Posterior vena cava (tissue), 2 donors: ENCODE results near the gene RIPK3. TPM values are rescaled to one million over a fixed set of nuclear protein-coding genes. Genes with fewer than 3 reads are reported as not detected.

Experiments
- DNase-seq: peaks from one replicate; pipeline ENCODE4 v3.0.0-alpha.2; 2020; ENCODE audit warnings: low spot score
- intact Hi-C, 2 donors: fragments of 100-400 bp; cut with DNase I; formaldehyde crosslinking; loops; one replicate each; pipeline versions ENCODE4 v1.14.1 to v1.14.2; 2022 to 2023
- total RNA-seq, 2 donors: library from RNA; stranded (reverse); fragmentation: NEBNext Ultra II Directional; extraction: Animal tissue kit (Norgen Biotek cat#: 25700); gene quantifications; one replicate each; pipeline ENCODE4 v1.2.1, GENCODE V29; 2021
- donor health status: DM: yes; HTN: yes; CAD: no.
- donor health status: DM: yes; HTN: yes; CAD: no.

The RIPK3 gene
- total RNA-seq, 2 donors from 2014 or later = 8.5 to 9.2 TPM

- intact Hi-C loops = no loop called here
These were observed 14.0 kb upstream of the RIPK3 start for GRCh38 chr14:24353559-24354481.

DNA sequence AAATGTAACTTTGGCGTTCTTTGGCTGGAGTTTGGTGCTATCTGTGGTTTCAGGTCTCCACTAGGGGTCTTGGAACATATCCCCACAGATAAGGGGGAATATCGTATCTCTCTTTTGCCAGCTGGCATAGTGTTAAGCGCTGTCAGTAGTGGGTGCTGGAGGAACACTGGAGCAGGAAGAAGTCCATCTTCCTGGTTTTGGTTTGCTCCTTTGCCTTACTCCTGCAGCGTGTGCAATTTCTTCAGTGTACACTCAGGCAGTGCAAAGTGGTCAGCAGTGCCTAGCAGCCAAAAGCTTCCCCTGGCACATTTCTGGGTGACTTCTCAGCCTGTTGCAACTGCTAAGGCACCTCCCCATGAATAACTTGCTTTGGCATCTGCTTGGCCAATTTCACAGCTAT lies 11.7 kb upstream of the RIPK3 start:
- peak; percentile 56 for DNase-seq
- intact Hi-C loops = no loop called here

More at GRCh38 chr14:24353559-24354481, 14.0 kb upstream of the RIPK3 start:
- peak; percentile 8 for DNase-seq

GRCh38 chr14:24349742-24350141 lies 10.0 kb upstream of the RIPK3 start:
- intact Hi-C loops = no loop called here

GRCh38 chr14:24348186-24348585 lies 8.4 kb upstream of the RIPK3 start:
- peak; percentile 46 for DNase-seq
- intact Hi-C loops = no loop called here

More at GRCh38 chr14:24349742-24350141, 10.0 kb upstream of the RIPK3 start:
- DNase-seq = peak; percentile 11

DNA sequence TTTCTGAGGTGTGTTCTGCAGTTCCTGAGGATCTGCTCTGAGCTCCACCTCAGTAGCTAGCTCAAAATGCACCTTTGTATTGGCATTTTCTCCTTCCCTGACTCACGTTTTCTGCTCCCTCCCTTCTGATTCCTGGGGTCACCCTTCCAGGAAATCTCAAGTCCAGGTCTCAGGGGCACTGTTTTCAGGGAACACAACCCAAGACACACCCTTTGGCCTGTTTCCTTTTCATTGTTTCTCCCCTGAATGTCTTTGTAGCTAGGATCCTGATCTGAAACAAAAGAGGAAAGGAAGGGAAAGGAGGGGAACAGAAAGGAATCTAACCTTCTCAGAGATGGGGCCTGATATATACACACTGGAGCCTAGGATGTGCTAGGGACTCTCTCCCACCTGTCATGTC lies 7.3 kb upstream of the RIPK3 start:
- DNase-seq = peak; percentile 2
- intact Hi-C loops = no loop called here

- DNase-seq = peak; percentile 17
- intact Hi-C loops = no loop called here
These were observed 4.2 kb upstream of the RIPK3 start for GRCh38 chr14:24343795-24344660.

GRCh38 chr14:24342889-24343288 lies 3.1 kb upstream of the RIPK3 start:
- DNase-seq = no peak
- intact Hi-C loops = no loop called here

GRCh38 chr14:24340606-24341005 lies 815 bp upstream of the RIPK3 start:
- DNase-seq = peak; percentile 28
- intact Hi-C loops = no loop called here

DNA sequence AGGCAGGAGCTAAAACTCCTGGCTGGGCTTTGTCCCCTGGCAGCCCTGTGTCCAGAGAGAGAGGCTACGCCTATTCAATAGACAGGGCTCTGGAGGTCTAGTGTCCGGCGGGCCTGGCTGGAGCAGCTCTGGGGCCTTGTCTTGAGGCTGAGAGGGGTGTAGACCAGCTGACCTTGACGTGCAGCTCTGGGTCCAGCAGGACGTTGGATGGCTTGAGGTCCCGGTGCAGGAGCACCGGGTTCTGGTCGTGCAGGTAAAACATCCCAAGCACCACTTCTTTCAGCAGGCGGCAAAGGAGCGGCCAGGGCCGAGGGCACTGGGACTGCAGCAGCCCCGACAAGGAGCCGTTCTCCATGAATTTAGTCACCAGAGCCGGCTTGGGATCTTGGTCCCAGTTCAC lies 948 bp downstream of the RIPK3 start:
- intact Hi-C loops = no loop called here
- DNase-seq = peak; percentile 62

GRCh38 chr14:24337824-24338175 lies 2.0 kb downstream of the RIPK3 start:
- intact Hi-C loops = no loop called here
- DNase-seq = peak; percentile 70

GRCh38 chr14:24337144-24337823 lies 2.5 kb downstream of the RIPK3 start:
- intact Hi-C loops = no loop called here

GRCh38 chr14:24335461-24336171 lies 4.2 kb downstream of the RIPK3 start:
- DNase-seq = peak; percentile 69
- intact Hi-C loops = no loop called here

More at GRCh38 chr14:24337144-24337823, 2.5 kb downstream of the RIPK3 start:
- peak; percentile 18 for DNase-seq

DNA sequence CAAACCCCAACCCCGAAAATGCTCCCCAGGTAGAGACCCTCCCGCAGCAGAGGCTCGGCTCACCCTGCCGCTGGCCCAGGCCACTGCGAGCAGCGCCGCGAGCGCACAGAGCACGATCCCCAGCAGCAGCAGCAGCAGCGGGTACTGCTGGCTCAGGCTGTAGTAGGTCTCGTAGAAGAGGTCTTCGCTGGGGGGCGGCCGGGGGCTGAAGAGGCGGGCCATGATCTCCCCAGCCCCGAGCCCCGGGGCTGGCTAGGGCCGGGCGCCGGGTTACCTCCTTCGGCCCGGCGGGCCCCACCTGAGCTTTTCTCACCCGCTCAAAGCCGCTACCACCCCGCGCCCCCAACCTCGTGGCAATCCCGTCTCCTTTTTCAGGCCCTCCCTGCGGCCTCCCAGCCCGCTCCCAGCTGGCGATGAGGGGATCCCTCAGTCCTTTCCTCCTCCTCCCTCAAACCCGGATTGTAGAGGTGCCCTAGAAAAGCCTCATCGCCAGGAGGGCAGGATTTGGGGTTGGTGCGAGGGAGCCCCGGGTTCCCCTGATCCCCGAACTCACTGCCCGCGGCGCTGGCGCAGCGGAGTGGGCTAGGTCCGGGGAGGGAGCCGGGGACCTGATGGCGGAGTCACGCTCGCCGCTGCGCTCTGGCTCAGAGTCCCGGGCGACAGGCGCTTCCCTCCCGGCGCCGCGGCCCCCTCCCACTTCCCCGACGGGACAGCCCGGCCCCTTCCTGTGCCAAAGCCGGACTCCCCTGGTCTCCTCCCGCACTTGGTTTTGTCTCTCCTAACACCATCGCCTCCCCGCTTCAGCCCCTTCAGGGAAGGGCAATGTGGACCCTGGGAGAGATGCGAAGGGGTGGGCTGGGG lies 5.1 kb downstream of the RIPK3 start, which contains the start of gene ADCY4:
Gene ADCY4, minus strand, starts transcription at position 641 of the 861 bp plus-strand sequence. Its CDS starts 419 bp downstream, at position 222.
- intact Hi-C loops = loop anchor here (1.0 to 5.0 kb wide), 2 partner anchors 97 to 103 kb away; no protein-coding TSS in a partner anchor
- peak; percentile 89 for DNase-seq

DNA sequence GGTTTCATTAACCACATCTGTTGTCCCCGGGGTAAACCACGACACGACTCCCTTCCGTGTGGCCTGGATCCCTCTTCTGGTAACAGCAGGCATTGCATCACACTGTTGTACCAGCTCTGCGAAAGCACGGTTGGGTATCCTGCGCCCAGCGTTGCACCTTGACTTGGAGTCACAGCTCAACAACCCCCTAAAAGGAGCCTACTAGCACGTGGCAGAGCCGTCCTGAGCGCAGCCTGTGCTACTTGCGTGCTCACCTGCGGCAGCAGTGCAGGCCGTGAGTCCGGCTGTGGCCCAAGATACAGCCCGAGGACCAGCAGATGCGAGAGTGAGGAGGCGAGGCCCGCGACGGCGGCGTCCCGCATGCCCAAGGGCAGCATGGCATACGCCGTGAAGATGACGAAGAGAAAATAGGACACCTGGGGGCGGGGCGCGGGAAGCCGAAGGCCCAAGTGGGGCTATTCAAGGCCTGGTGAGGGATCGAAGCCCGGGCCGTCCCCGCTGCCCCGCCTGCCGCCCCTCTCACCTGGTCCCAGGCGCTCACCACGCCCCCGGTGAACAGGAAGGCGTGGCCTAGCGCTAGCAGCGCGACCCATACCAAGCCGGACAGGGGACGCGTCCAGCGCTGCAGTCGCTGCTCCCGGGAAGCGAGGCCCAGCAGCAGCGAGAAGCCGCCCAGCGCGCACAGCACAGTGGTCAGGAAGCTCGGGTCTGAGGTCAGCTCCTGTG lies 7.4 kb downstream of the RIPK3 start:
- DNase-seq = peak; percentile 87
- intact Hi-C loops = loop anchor here in 1 of 2 donors (5.0 kb wide), 1 partner anchor 105 kb away; no protein-coding TSS in a partner anchor

DNA sequence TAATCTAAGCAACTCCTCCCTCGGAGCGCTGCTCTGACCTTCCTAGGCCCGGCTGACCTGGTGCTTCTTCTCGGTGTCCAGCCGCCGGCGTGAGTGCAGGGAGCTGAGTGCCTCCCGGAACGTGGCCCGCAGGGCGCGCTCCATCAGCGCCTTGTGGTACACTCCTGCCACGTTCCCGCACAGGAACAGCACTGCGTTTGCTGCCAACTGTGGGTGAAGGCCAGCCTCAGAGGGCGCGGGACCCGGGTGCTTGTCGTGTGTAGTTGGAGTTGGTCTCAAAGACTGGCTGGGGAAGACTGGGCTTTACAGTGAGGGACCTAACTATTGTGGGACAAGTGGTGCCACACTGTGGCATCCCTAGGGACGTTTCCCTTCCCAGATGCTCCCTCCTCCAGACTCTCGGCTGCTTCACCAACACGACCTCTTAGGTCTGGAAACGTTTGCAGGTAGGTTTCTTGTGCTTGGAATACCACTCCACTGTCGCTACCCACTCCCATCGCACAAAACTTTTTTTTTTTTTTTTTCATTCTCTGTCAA lies 8.0 kb downstream of the RIPK3 start:
- intact Hi-C loops = loop anchor here (2.0 to 5.0 kb wide), 2 partner anchors 105 to 106 kb away; no protein-coding TSS in a partner anchor
- DNase-seq = no peak

GRCh38 chr14:24330973-24331674 lies 8.7 kb downstream of the RIPK3 start:
- intact Hi-C loops = loop anchor here (2.0 to 5.0 kb wide), 2 partner anchors 106 kb away; no protein-coding TSS in a partner anchor
- DNase-seq = no peak
